Left ventricle myocardium inferior (tissue), 1 donor: ENCODE data around the gene ZNF804B. TPM values are rescaled to one million over a fixed set of nuclear protein-coding genes. Genes with fewer than 3 reads are reported as not detected.
"Not testable (repeated sequence)": the region's sequence is repeated elsewhere in the genome, so short reads cannot be mapped to it uniquely, and the experiment has no call there.

Source experiments
- DNase-seq: peaks from one replicate; pipeline ENCODE4 v3.0.0-alpha.2; 2020
- H3K27ac ChIP-seq: fragments of 200-600 bp; replicated peaks from 2 replicates; pipeline ENCODE4 v1.8.0; 2021
- H3K27me3 ChIP-seq: fragments of 200-600 bp; 2 replicates; pipeline ENCODE4 v1.8.0; 2021; ENCODE audit warnings: low read depth
- H3K36me3 ChIP-seq: fragments of 200-600 bp; 2 replicates; pipeline ENCODE4 v1.8.0; 2021
- H3K4me1 ChIP-seq: fragments of 200-600 bp; 2 replicates; pipeline ENCODE4 v1.8.0; 2021
- H3K4me3 ChIP-seq: fragments of 200-600 bp; 2 replicates; pipeline ENCODE4 v1.8.0; 2021; ENCODE audit warnings: mild to moderate bottlenecking, moderate library complexity
- H3K9me3 ChIP-seq: fragments of 200-600 bp; replicated peaks from 2 replicates; pipeline ENCODE4 v1.8.0; 2021
- intact Hi-C: fragments of 100-400 bp; cut with micrococcal nuclease; formaldehyde crosslinking; loops from one replicate; pipeline ENCODE4 v1.11.0; 2022
- total RNA-seq: library from RNA; stranded (reverse); fragmentation: NEBNext Ultra II Directional; extraction: Animal tissue kit (Norgen Biotek cat#: 25700); gene quantifications from one replicate; pipeline ENCODE4 v1.2.1, GENCODE V29; 2021
- TF ChIP-seq, protein P1 (sequence below): fragments of 200-600 bp; IDR thresholded peaks from 2 replicates; pipeline ENCODE4 v1.8.0; 2021; ENCODE audit warnings: antibody characterized with exemption, mild to moderate bottlenecking, borderline replicate concordance
- donor health status: DM: no; HTN: yes; CAD: no; lungs with severe emphysema.

ZNF804B gene
- total RNA-seq, 1 donor from 2014 or later, result not detected

DNA sequence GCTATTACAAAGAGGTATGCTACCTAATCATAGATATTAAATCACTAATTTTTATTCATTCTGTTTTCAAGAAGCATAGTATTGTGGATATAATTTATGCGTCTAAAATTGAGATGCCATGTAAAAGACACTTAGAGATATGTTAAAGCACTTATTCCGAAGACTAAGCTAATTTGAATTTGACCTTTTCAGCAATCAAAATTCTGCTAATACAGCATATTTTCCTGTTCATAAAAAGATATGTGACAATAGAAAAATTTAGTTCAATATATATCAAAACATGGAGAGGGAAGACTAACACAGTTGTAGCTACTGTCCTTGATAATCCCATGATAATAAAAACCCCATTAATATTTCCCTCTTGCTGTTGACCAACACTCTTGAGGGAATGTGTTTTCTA, 422.6 kb downstream of the ZNF804B start:
- no peak overlapping the region for H3K27ac ChIP-seq
- no peak for DNase-seq
- TF ChIP-seq, protein P1, sequence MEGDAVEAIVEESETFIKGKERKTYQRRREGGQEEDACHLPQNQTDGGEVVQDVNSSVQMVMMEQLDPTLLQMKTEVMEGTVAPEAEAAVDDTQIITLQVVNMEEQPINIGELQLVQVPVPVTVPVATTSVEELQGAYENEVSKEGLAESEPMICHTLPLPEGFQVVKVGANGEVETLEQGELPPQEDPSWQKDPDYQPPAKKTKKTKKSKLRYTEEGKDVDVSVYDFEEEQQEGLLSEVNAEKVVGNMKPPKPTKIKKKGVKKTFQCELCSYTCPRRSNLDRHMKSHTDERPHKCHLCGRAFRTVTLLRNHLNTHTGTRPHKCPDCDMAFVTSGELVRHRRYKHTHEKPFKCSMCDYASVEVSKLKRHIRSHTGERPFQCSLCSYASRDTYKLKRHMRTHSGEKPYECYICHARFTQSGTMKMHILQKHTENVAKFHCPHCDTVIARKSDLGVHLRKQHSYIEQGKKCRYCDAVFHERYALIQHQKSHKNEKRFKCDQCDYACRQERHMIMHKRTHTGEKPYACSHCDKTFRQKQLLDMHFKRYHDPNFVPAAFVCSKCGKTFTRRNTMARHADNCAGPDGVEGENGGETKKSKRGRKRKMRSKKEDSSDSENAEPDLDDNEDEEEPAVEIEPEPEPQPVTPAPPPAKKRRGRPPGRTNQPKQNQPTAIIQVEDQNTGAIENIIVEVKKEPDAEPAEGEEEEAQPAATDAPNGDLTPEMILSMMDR, result no peak
- no peaks in the 10 kb centered on the region for H3K27me3 ChIP-seq
- H3K36me3 ChIP-seq, result no peaks in the 10 kb centered on the region
- H3K9me3 ChIP-seq, result peaks cover 26% of the 10 kb centered on the region
- H3K4me3 ChIP-seq, result no peak overlapping the region
- no peaks in the 10 kb centered on the region for H3K4me1 ChIP-seq
- intact Hi-C loops, result no loop called here

GRCh38 chr7:89183712-89184111, 424.2 kb downstream of the ZNF804B start:
- H3K9me3 ChIP-seq, result peaks cover 14% of the 10 kb centered on the region
- no peak overlapping the region for H3K27ac ChIP-seq
- TF ChIP-seq, protein P1, result no peak
- H3K4me1 ChIP-seq, result no peaks in the 10 kb centered on the region
- no peaks in the 10 kb centered on the region for H3K27me3 ChIP-seq
- no peaks in the 10 kb centered on the region for H3K36me3 ChIP-seq
- no peak for DNase-seq
- H3K4me3 ChIP-seq, result no peak overlapping the region
- intact Hi-C loops, result no loop called here

GRCh38 chr7:89200758-89201157, 441.3 kb downstream of the ZNF804B start:
- Histone ChIP-seq H3K4me1 (no peaks in the 10 kb centered on the region), H3K36me3 (no peaks in the 10 kb centered on the region), H3K27me3 (no peaks in the 10 kb centered on the region), H3K27ac (no peak overlapping the region), H3K4me3 (no peak overlapping the region), H3K9me3 (peaks cover 16% of the 10 kb centered on the region)
- TF ChIP-seq, protein P1, result no peak
- DNase-seq, result no peak
- intact Hi-C loops, result no loop called here

DNA sequence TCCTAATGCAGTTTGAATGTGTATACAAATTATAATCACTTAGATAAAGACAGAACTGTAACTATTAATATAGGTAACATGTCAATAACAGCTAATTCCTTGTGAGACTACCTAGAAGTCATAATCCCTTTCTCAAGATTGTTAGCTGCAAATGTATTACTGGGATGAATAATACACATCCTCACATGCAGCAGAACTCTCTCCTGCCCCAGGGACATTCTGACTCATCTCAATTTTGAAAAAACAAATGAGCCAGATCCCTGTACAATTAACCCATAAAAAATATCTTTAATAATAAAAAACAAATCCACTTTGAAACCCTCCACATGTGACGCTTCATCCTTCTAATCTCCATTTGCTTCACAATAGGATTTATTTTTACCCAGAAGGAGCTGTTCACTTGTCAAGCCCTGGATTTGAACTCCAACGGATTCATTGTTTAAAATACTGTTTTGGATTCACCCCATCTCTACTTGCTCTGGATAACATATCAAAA, 464.4 kb downstream of the ZNF804B start:
- TF ChIP-seq, protein P1, result no peak
- H3K27me3 ChIP-seq, result no peaks in the 10 kb centered on the region
- H3K4me1 ChIP-seq, result no peaks in the 10 kb centered on the region
- H3K4me3 ChIP-seq, result no peak overlapping the region
- DNase-seq, result no peak
- H3K9me3 ChIP-seq, result peaks cover 4% of the 10 kb centered on the region
- no peaks in the 10 kb centered on the region for H3K36me3 ChIP-seq
- H3K27ac ChIP-seq, result no peak overlapping the region
- intact Hi-C loops, result no loop called here

DNA sequence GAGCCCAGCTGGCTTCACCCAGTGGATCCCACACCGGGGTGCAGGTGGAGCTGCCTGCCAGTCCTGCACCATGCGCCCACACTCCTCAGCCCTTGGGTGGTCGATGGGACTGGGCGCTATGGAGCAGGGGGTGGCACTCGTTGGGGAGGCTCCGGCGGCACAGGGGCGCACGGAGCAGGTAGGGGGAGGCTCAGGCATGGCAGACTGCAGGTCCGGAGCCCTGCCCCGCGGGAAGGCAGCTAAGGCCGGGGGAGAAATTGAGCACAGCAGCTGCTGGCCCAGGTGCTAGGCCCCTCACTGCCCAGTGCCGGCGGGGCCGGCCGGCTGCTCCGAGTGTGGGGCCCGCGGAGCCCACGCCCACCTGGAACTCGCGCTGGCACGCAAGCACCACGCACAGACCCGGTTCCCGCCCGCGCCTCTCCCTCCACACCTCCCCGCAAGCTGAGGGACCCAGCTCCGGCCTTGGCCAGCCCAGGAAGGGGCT, 469.2 kb downstream of the ZNF804B start:
- H3K27ac ChIP-seq, DNase-seq, H3K4me3 ChIP-seq, intact Hi-C loops, H3K4me1 ChIP-seq, H3K27me3 ChIP-seq, H3K36me3 ChIP-seq: not testable (repeated sequence)
- peaks cover 23% of the 10 kb centered on the region for H3K9me3 ChIP-seq

DNA sequence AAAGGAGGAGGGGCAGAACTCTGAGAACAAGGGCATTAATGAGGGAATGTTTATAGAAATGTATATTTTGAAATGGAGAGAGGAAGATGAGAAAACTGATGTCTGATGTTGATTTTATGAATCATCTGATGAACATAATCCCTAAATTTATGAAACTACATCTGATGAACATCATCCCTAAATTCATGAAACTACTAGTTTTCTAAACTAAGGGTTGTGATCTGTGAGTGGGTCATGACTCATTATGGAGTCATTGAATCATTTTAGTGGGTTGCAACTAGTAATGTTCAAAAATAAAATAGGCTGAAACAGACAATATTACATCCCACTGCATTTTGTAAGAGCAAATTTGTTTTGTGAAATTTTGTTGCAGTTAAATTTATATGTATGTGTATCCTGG, 478.7 kb downstream of the ZNF804B start:
- TF ChIP-seq, protein P1, result no peak
- intact Hi-C loops, result no loop called here
- H3K4me1 ChIP-seq, result no peaks in the 10 kb centered on the region
- peaks cover 7% of the 10 kb centered on the region for H3K9me3 ChIP-seq
- H3K36me3 ChIP-seq, result no peaks in the 10 kb centered on the region
- H3K4me3 ChIP-seq, result no peak overlapping the region
- H3K27ac ChIP-seq, result no peak overlapping the region
- no peak for DNase-seq
- H3K27me3 ChIP-seq, result no peaks in the 10 kb centered on the region
